Activated effector memory CD4-positive, alpha-beta T cell treated with anti-CD3 and anti-CD28 coated beads, Interleukin-2, amount 50 U/mL, for 16 hours (primary cell): ENCODE data around the gene S1PR3.

ENCODE experiments used
- DNase-seq: peaks from one replicate; pipeline ENCODE4 v3.0.0-alpha.2; 2020

The S1PR3 gene

GRCh38 chr9:89039104-89039465 is 47.8 kb downstream of the S1PR3 start:
- no peak for DNase-seq

GRCh38 chr9:89039664-89040063 is 48.4 kb downstream of the S1PR3 start:
- DNase-seq = no peak

- no peak for DNase-seq
These were observed 51.7 kb downstream of the S1PR3 start for GRCh38 chr9:89042984-89043383.

GRCh38 chr9:89044104-89044503 is 52.8 kb downstream of the S1PR3 start:
- no peak for DNase-seq

GRCh38 chr9:89044881-89045280 is 53.6 kb downstream of the S1PR3 start:
- DNase-seq = no peak

- DNase-seq = no peak
These were observed 55.6 kb downstream of the S1PR3 start for GRCh38 chr9:89046832-89047231.

- DNase-seq = no peak
These were observed 56.4 kb downstream of the S1PR3 start for GRCh38 chr9:89047667-89048066.

- no peak for DNase-seq
These were observed 57.3 kb downstream of the S1PR3 start for GRCh38 chr9:89048616-89049015.

- no peak for DNase-seq
These were observed 58.4 kb downstream of the S1PR3 start for GRCh38 chr9:89049646-89050045.

- no peak for DNase-seq
These were observed 60.3 kb downstream of the S1PR3 start for GRCh38 chr9:89051421-89052025.

- DNase-seq = no peak
These were observed 61.3 kb downstream of the S1PR3 start for GRCh38 chr9:89052470-89053097.

GRCh38 chr9:89053301-89053700 is 62.0 kb downstream of the S1PR3 start:
- no peak for DNase-seq
